AG04449 (cell line): ENCODE measurements around the gene HYCC2.
"Not testable (repeated sequence)": the region's sequence is repeated elsewhere in the genome, so short reads cannot be mapped to it uniquely, and the experiment has no call there.

Source experiments
- CTCF ChIA-PET: fragments of 350-600 bp; formaldehyde crosslinking; extraction: SDS; loops from one replicate; lab custom pipeline; 2021; ENCODE audit warnings: antibody characterized with exemption; lab: Yijun Ruan, JAX
- POLR2A ChIA-PET: fragments of 400-600, 350-600 bp; formaldehyde crosslinking; extraction: SDS; loops from one replicate; lab custom pipeline; 2020; ENCODE audit warnings: antibody characterized with exemption, inconsistent platforms; lab: Yijun Ruan, JAX
- DNase-seq: peaks from one replicate; pipeline ENCODE4 v3.0.0-alpha.2; 2010; ENCODE audit warnings: low read depth, low spot score
- H3K4me3 ChIP-seq: 2 replicates; pipeline ENCODE4 v1.5.1; 2011; ENCODE audit warnings: low read depth, mild to moderate bottlenecking, control low read depth, low read length
- CTCF ChIP-seq: IDR thresholded peaks from one replicate; pipeline ENCODE4 v1.5.1; 2011; ENCODE audit warnings: mild to moderate bottlenecking, moderate library complexity, low read length, control low read depth, inconsistent platforms; ENCODE audit not compliant: insufficient read depth; ENCODE audit errors: missing control alignments

HYCC2 gene

GRCh38 chr2:201071479-201072200 lies at the start of gene HYCC2, which contains the start of gene NDUFB3:
TSS of gene HYCC2 (minus strand) at chr2:201071671. CDS start at chr2:201024009, 47,662 bp downstream.
TSS of gene NDUFB3 (plus strand) at chr2:201072001. CDS start at chr2:201078883, 6,882 bp downstream.
- TF ChIP-seq CTCF, result peak; percentile 42
- peak within 1 kb of the TSS; percentile 99 for H3K4me3 ChIP-seq
- POLR2A ChIA-PET, result no interaction called here
- peak; percentile 59 for DNase-seq
- CTCF ChIA-PET, result interaction anchor here (0.9 to 8.6 kb wide), 7 partner anchors 8 to 167 kb away, joined by 3 to 320 read pairs (median 13); no protein-coding TSS in a partner anchor

GRCh38 chr2:201118961-201119854 lies 47.7 kb upstream of the HYCC2 start:
- peak overlapping the region; percentile 61 for H3K4me3 ChIP-seq
- no peak for DNase-seq
- ChIA-PET CTCF (interaction anchor here (0.9 to 8.4 kb wide), 12 partner anchors 10 to 60 kb away, joined by 3 to 90 read pairs (median 10); no protein-coding TSS in a partner anchor), POLR2A (interaction anchor here (1.0 to 2.2 kb wide), 4 partner anchors 7 to 39 kb away, joined by 3 to 7 read pairs (median 4); no protein-coding TSS in a partner anchor)
- no peak for TF ChIP-seq CTCF

- CTCF ChIA-PET, result interaction anchor here (0.7 to 8.4 kb wide), 20 partner anchors 9 to 212 kb away, joined by 3 to 90 read pairs (median 6); no protein-coding TSS in a partner anchor
- peak; percentile 50 for TF ChIP-seq CTCF
- peak overlapping the region; percentile 61 for H3K4me3 ChIP-seq
- POLR2A ChIA-PET, result interaction anchor here (1.0 to 2.2 kb wide), 5 partner anchors 8 to 40 kb away, joined by 3 to 7 read pairs (median 4); no protein-coding TSS in a partner anchor
- DNase-seq, result no peak
Observed at GRCh38 chr2:201118121-201118960, 46.9 kb upstream of the HYCC2 start.

- H3K4me3 ChIP-seq, result peak overlapping the region; percentile 61
- ChIA-PET POLR2A (interaction anchor here (0.9 to 2.2 kb wide), 5 partner anchors 9 to 41 kb away, joined by 3 to 7 read pairs (median 5); no protein-coding TSS in a partner anchor), CTCF (interaction anchor here (0.7 to 8.4 kb wide), 18 partner anchors 9 to 212 kb away, joined by 3 to 90 read pairs (median 8); no protein-coding TSS in a partner anchor)
- DNase-seq, result not testable (repeated sequence)
Observed at GRCh38 chr2:201117735-201118094, 46.2 kb upstream of the HYCC2 start.

GRCh38 chr2:201116959-201117734 lies 45.7 kb upstream of the HYCC2 start:
- CTCF ChIA-PET, result interaction anchor here (0.7 to 8.4 kb wide), 17 partner anchors 11 to 211 kb away, joined by 3 to 90 read pairs (median 6); no protein-coding TSS in a partner anchor
- DNase-seq, result no peak
- peak; percentile 37 for TF ChIP-seq CTCF
- POLR2A ChIA-PET, result interaction anchor here (0.9 to 2.2 kb wide), 3 partner anchors 13 to 34 kb away, joined by 5 to 7 read pairs (median 6); no protein-coding TSS in a partner anchor
- peak overlapping the region; percentile 61 for H3K4me3 ChIP-seq
